HG03469 (cell line): Measurements from ENCODE around the gene ARVCF.

ENCODE experiments used
- ATAC-seq: cut with Tn5 transposase; IDR thresholded peaks from one replicate; pipeline ENCODE4 v1.9.1; 2021; ENCODE audit warnings: mild to moderate bottlenecking, moderate library complexity, moderate number of reproducible peaks; ENCODE audit not compliant: unreplicated experiment

ARVCF gene

GRCh38 chr22:20016734-20017621 lies at the start of gene ARVCF:
TSS of gene ARVCF (minus strand) at chr22:20016823. CDS start at chr22:19990794, 26,029 bp downstream.
- ATAC-seq: no peak

- ATAC-seq: no peak
Observed at GRCh38 chr22:20065896-20066616, 49.4 kb upstream of the ARVCF start.

GRCh38 chr22:20064545-20065262 lies 48.1 kb upstream of the ARVCF start:
- no peak for ATAC-seq

GRCh38 chr22:20064140-20064480 lies 47.5 kb upstream of the ARVCF start:
- no peak for ATAC-seq

GRCh38 chr22:20063271-20064139 lies 46.9 kb upstream of the ARVCF start:
- no peak for ATAC-seq

GRCh38 chr22:20062766-20063083 lies 46.1 kb upstream of the ARVCF start:
- ATAC-seq: no peak

GRCh38 chr22:20062043-20062765 lies 45.6 kb upstream of the ARVCF start:
- no peak for ATAC-seq

- ATAC-seq: no peak
Observed at GRCh38 chr22:20061481-20061861, 44.8 kb upstream of the ARVCF start.

GRCh38 chr22:20060700-20061480 lies 44.3 kb upstream of the ARVCF start:
- ATAC-seq: no peak

- no peak for ATAC-seq
Observed at GRCh38 chr22:20058989-20059770, 42.6 kb upstream of the ARVCF start.

GRCh38 chr22:20057596-20058268 lies 41.1 kb upstream of the ARVCF start:
- ATAC-seq: no peak

- ATAC-seq: no peak
Observed at GRCh38 chr22:20056696-20057386, 40.2 kb upstream of the ARVCF start.

GRCh38 chr22:20056161-20056560 lies 39.5 kb upstream of the ARVCF start:
- no peak for ATAC-seq

- no peak for ATAC-seq
Observed at GRCh38 chr22:20055654-20056053, 39.0 kb upstream of the ARVCF start.

- ATAC-seq: no peak
Observed at GRCh38 chr22:20055144-20055543, 38.5 kb upstream of the ARVCF start.

- no peak for ATAC-seq
Observed at GRCh38 chr22:20054485-20054884, 37.9 kb upstream of the ARVCF start.

- ATAC-seq: no peak
Observed at GRCh38 chr22:20054034-20054427, 37.4 kb upstream of the ARVCF start.
